Progenitor cell of endocrine pancreas (in vitro differentiated cells): ENCODE measurements around the gene ALDH9A1. TPM values are rescaled to one million over a fixed set of nuclear protein-coding genes. Genes with fewer than 3 reads are reported as not detected.
A peak's percentile ranks its signal among the peaks of the same experiment; 100 is the strongest.

Experiments
- DNase-seq: peaks from one replicate; pipeline ENCODE4 v3.0.0; 2021; ENCODE audit warnings: low spot score; ENCODE audit not compliant: unreplicated experiment
- H3K27ac Mint-ChIP-seq: 2 replicates; pipeline ENCODE4 v1.8.0; 2021; ENCODE audit warnings: mild to moderate bottlenecking, moderate library complexity, mixed read lengths
- H3K27me3 Mint-ChIP-seq: 2 replicates; pipeline ENCODE4 v1.8.0; 2021; ENCODE audit warnings: mixed read lengths
- H3K36me3 Mint-ChIP-seq: 2 replicates; pipeline ENCODE4 v1.8.0; 2022; ENCODE audit warnings: mixed read lengths; ENCODE audit not compliant: insufficient read depth
- H3K4me1 Mint-ChIP-seq: 2 replicates; pipeline ENCODE4 v1.8.0; 2021; ENCODE audit warnings: low read depth, mixed read lengths
- H3K4me3 Mint-ChIP-seq: 2 replicates; pipeline ENCODE4 v1.8.0; 2021; ENCODE audit warnings: low read depth, mild to moderate bottlenecking, moderate library complexity, mixed read lengths
- H3K9me3 Mint-ChIP-seq: 2 replicates; pipeline ENCODE4 v1.8.0; 2021; ENCODE audit warnings: low read depth, mixed read lengths
- total RNA-seq: library from RNA; stranded (reverse); gene quantifications from 2 replicates; pipeline ENCODE4 v1.2.1, GENCODE V29; 2021
- TF ChIP-seq, protein P1 (sequence below): fragments of 200-600 bp; sonication (generic); IDR thresholded peaks from one replicate; pipeline ENCODE4 v1.5.0; 2021; ENCODE audit warnings: antibody characterized with exemption, mild to moderate bottlenecking; ENCODE audit not compliant: unreplicated experiment

Gene ALDH9A1
- total RNA-seq, 1 donor from 2014 or later: 37.3 TPM

GRCh38 chr1:165632152-165632469, 66.3 kb downstream of the ALDH9A1 start:
- Mint-ChIP-seq H3K36me3 (peaks cover 2% of the 10 kb centered on the region), H3K27ac (no peak overlapping the region), H3K4me3 (no peak overlapping the region), H3K27me3 (no peaks in the 10 kb centered on the region), H3K4me1 (peaks cover 28% of the 10 kb centered on the region), H3K9me3 (no peaks in the 10 kb centered on the region)
- DNase-seq: no peak
- TF ChIP-seq, protein P1, sequence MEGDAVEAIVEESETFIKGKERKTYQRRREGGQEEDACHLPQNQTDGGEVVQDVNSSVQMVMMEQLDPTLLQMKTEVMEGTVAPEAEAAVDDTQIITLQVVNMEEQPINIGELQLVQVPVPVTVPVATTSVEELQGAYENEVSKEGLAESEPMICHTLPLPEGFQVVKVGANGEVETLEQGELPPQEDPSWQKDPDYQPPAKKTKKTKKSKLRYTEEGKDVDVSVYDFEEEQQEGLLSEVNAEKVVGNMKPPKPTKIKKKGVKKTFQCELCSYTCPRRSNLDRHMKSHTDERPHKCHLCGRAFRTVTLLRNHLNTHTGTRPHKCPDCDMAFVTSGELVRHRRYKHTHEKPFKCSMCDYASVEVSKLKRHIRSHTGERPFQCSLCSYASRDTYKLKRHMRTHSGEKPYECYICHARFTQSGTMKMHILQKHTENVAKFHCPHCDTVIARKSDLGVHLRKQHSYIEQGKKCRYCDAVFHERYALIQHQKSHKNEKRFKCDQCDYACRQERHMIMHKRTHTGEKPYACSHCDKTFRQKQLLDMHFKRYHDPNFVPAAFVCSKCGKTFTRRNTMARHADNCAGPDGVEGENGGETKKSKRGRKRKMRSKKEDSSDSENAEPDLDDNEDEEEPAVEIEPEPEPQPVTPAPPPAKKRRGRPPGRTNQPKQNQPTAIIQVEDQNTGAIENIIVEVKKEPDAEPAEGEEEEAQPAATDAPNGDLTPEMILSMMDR: no peak

GRCh38 chr1:165631342-165632151, 66.8 kb downstream of the ALDH9A1 start:
- no peak overlapping the region for H3K27ac Mint-ChIP-seq
- H3K4me3 Mint-ChIP-seq: no peak overlapping the region
- TF ChIP-seq, protein P1: no peak
- DNase-seq: peak; percentile 13
- no peaks in the 10 kb centered on the region for H3K27me3 Mint-ChIP-seq
- H3K36me3 Mint-ChIP-seq: no peaks in the 10 kb centered on the region
- peaks cover 23% of the 10 kb centered on the region for H3K4me1 Mint-ChIP-seq
- H3K9me3 Mint-ChIP-seq: no peaks in the 10 kb centered on the region

DNA sequence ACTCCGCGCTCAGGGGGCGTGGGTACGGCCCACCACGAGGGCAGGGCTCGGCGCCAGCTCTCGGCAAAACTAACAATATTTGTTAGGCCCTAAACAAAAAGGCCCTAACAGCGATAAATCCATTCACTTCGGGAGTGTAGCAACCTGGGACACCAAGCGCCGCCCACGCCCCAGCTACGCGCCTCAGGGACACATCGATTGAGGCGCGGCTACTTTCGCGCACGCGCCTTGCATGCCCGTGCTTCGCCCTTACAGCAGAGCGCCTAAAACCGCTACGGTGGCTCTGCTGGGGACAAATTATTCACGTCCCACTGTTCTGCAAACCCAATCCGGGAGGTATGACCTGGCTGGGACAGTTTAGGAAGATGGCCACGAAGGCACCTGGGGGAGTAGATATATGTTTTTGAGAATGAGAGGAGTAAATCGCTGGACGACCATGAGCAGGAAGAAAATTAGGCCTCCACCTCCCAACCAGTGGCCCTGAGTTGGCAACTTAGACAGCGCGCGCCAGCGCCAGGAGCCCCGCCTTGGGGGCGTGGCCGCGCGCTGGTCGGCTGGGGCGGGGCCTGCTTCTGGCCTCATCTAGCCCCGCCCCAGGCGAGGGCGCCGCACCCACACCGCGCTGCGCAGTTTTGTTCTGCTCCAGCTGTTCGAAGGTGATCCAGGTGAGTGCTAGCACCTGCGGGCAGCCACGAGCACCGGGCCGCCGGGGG, 67.6 kb downstream of the ALDH9A1 start, which contains the start of gene MGST3:
MGST3 (plus strand) TSS at position 606 of the 713 bp plus-strand sequence. CDS start 18,614 bp downstream, outside the sequence.
- no peak within 1 kb of the TSS for H3K4me3 Mint-ChIP-seq
- no peaks in the 10 kb centered on the region for H3K9me3 Mint-ChIP-seq
- peaks cover 23% of the 10 kb centered on the region for H3K4me1 Mint-ChIP-seq
- H3K27me3 Mint-ChIP-seq: no peaks in the 10 kb centered on the region
- no peak within 1 kb of the TSS for H3K27ac Mint-ChIP-seq
- TF ChIP-seq, protein P1: no peak
- peak; percentile 86 for DNase-seq
- no peaks in the 10 kb centered on the region for H3K36me3 Mint-ChIP-seq

GRCh38 chr1:165629848-165630628, 68.3 kb downstream of the ALDH9A1 start:
- no peak overlapping the region for H3K27ac Mint-ChIP-seq

More at GRCh38 chr1:165629848-165630628, 68.3 kb downstream of the ALDH9A1 start:
- TF ChIP-seq, protein P1: no peak
- Mint-ChIP-seq H3K27me3 (no peaks in the 10 kb centered on the region), H3K36me3 (no peaks in the 10 kb centered on the region), H3K4me3 (no peak overlapping the region), H3K4me1 (peaks cover 23% of the 10 kb centered on the region), H3K9me3 (no peaks in the 10 kb centered on the region)
- peak; percentile 43 for DNase-seq
